H9 (cell line): ENCODE results near the gene CUEDC1. TPM values are rescaled to one million over a fixed set of nuclear protein-coding genes. Genes with fewer than 3 reads are reported as not detected.

Experiments used
- DNase-seq: peaks from one replicate; pipeline ENCODE4 v3.0.0-alpha.2; 2017
- H2AFZ ChIP-seq: one replicate; pipeline ENCODE4 v1.6.1; 2013; ENCODE audit warnings: mild to moderate bottlenecking, low read length, control low read depth, moderate library complexity
- H2AK5ac ChIP-seq: 2 replicates; pipeline ENCODE4 v1.6.1; 2013; ENCODE audit warnings: low read length, control low read depth, mixed read lengths; ENCODE audit not compliant: insufficient read length
- H2BK120ac ChIP-seq: one replicate; pipeline ENCODE4 v1.6.1; 2013; ENCODE audit warnings: low read depth, mild to moderate bottlenecking, low read length, control low read depth, inconsistent platforms; ENCODE audit not compliant: poor library complexity, severe bottlenecking
- H2BK12ac ChIP-seq: 2 replicates; pipeline ENCODE4 v1.6.1; 2013; ENCODE audit warnings: low read length, control low read depth, mixed read lengths, low read depth; ENCODE audit not compliant: insufficient read length
- H2BK15ac ChIP-seq: 2 replicates; pipeline ENCODE4 v1.6.1; 2013; ENCODE audit warnings: low read depth, low read length, control low read depth
- H2BK20ac ChIP-seq: one replicate; pipeline ENCODE4 v1.6.1; 2013; ENCODE audit warnings: low read depth, mild to moderate bottlenecking, low read length, control low read depth, inconsistent platforms; ENCODE audit not compliant: poor library complexity, severe bottlenecking
- H2BK5ac ChIP-seq: 2 replicates; pipeline ENCODE4 v1.6.1; 2013; ENCODE audit warnings: low read length, control low read depth, mixed read lengths; ENCODE audit not compliant: insufficient read length
- H3K14ac ChIP-seq: 2 replicates; pipeline ENCODE4 v1.6.1; 2013; ENCODE audit warnings: low read length, control low read depth; ENCODE audit not compliant: insufficient read depth
- H3K18ac ChIP-seq: 2 replicates; pipeline ENCODE4 v1.6.1; 2013; ENCODE audit warnings: low read depth, mild to moderate bottlenecking, mixed read lengths, low read length, control low read depth; ENCODE audit not compliant: insufficient read length
- H3K23ac ChIP-seq: 2 replicates; pipeline ENCODE4 v1.6.1; 2013; ENCODE audit warnings: low read length, control low read depth, mixed read lengths, low read depth; ENCODE audit not compliant: insufficient read length
- H3K23me2 ChIP-seq: 2 replicates; pipeline ENCODE4 v1.6.1; 2013; ENCODE audit warnings: low read depth, mild to moderate bottlenecking, mixed read lengths, low read length, control low read depth; ENCODE audit not compliant: insufficient read length, poor library complexity, severe bottlenecking
- H3K27ac ChIP-seq: 2 replicates; pipeline ENCODE4 v1.5.1; 2013; ENCODE audit warnings: low read length, control low read depth, mixed read lengths, low read depth; ENCODE audit not compliant: insufficient read length
- H3K27me3 ChIP-seq: 2 replicates; pipeline ENCODE4 v1.6.1; 2013; ENCODE audit warnings: low read length, control low read depth, inconsistent platforms; ENCODE audit not compliant: insufficient read depth
- H3K4ac ChIP-seq: 2 replicates; pipeline ENCODE4 v1.6.1; 2013; ENCODE audit warnings: low read depth, mild to moderate bottlenecking, control low read depth, inconsistent platforms, low read length, moderate library complexity
- H3K4me1 ChIP-seq: 2 replicates; pipeline ENCODE4 v1.6.1; 2013; ENCODE audit warnings: low read length, control low read depth, inconsistent platforms; ENCODE audit not compliant: insufficient read depth
- H3K4me2 ChIP-seq: 2 replicates; pipeline ENCODE4 v1.6.1; 2013; ENCODE audit warnings: low read length, control low read depth, mixed read lengths; ENCODE audit not compliant: insufficient read length, insufficient read depth
- H3K56ac ChIP-seq: 2 replicates; pipeline ENCODE4 v1.6.1; 2013; ENCODE audit warnings: low read depth, mild to moderate bottlenecking, mixed read lengths, low read length, control low read depth; ENCODE audit not compliant: insufficient read length
- H3K79me1 ChIP-seq: 2 replicates; pipeline ENCODE4 v1.6.1; 2013; ENCODE audit warnings: low read depth, mild to moderate bottlenecking, moderate library complexity, low read length, control low read depth, inconsistent platforms; ENCODE audit not compliant: insufficient read depth, poor library complexity, severe bottlenecking
- H3K79me2 ChIP-seq: 2 replicates; pipeline ENCODE4 v1.6.1; 2013; ENCODE audit warnings: low read length, control low read depth, inconsistent platforms; ENCODE audit not compliant: insufficient read depth
- H3K9ac ChIP-seq: 2 replicates; pipeline ENCODE4 v1.6.1; 2013; ENCODE audit warnings: low read length, control low read depth, mixed read lengths; ENCODE audit not compliant: insufficient read length; ENCODE audit errors: extremely low read depth
- H3K9me3 ChIP-seq: one replicate; pipeline ENCODE4 v1.6.1; 2013; ENCODE audit warnings: low read depth, low read length, inconsistent platforms; ENCODE audit not compliant: control insufficient read depth
- H3T11ph ChIP-seq: one replicate; pipeline ENCODE4 v1.6.1; 2013; ENCODE audit warnings: mild to moderate bottlenecking, low read length, control low read depth, inconsistent platforms
- H4K20me1 ChIP-seq: one replicate; pipeline ENCODE4 v1.6.1; 2013; ENCODE audit not compliant: control insufficient read depth, insufficient read length, insufficient read depth
- H4K5ac ChIP-seq: 2 replicates; pipeline ENCODE4 v1.6.1; 2013; ENCODE audit warnings: low read depth, mild to moderate bottlenecking, mixed read lengths, low read length, control low read depth; ENCODE audit not compliant: insufficient read length
- H4K8ac ChIP-seq: replicated peaks from 2 replicates; pipeline ENCODE4 v1.6.1; 2013; ENCODE audit warnings: low read length, control low read depth, mixed read lengths, low read depth; ENCODE audit not compliant: insufficient read length
- H4K91ac ChIP-seq: 2 replicates; pipeline ENCODE4 v1.6.1; 2013; ENCODE audit warnings: low read depth, mild to moderate bottlenecking, moderate library complexity, mixed read lengths, low read length, control low read depth; ENCODE audit not compliant: insufficient read length
- H3K27ac Mint-ChIP-seq, 3 experiments: 2 replicates in 2 of 3; 3 replicates in 1 of 3; pipeline ENCODE4 v1.8.0; 2020 to 2021; ENCODE audit warnings: mixed read lengths in 3 of 3, mild to moderate bottlenecking in 1 of 3, moderate library complexity in 1 of 3
- H3K27me3 Mint-ChIP-seq: 2 replicates; pipeline ENCODE4 v1.8.0; 2021; ENCODE audit warnings: low read depth, mild to moderate bottlenecking, moderate library complexity, mixed read lengths
- H3K36me3 Mint-ChIP-seq, 3 experiments: 2 replicates in 2 of 3; 3 replicates in 1 of 3; pipeline ENCODE4 v1.8.0; 2020 to 2021; ENCODE audit warnings: low read depth in 3 of 3, mixed read lengths in 3 of 3; ENCODE audit not compliant: insufficient read depth in 1 of 3
- H3K4me1 Mint-ChIP-seq, 2 experiments: 2 replicates each; pipeline ENCODE4 v1.8.0; 2020; ENCODE audit warnings: mixed read lengths in 2 of 2
- H3K4me3 Mint-ChIP-seq, 2 experiments: 2 replicates in 1 of 2; 3 replicates in 1 of 2; pipeline ENCODE4 v1.8.0; 2020 to 2021; ENCODE audit warnings: mild to moderate bottlenecking in 2 of 2, mixed read lengths in 2 of 2, moderate library complexity in 1 of 2
- H3K9me3 Mint-ChIP-seq, 2 experiments: 2 replicates in 1 of 2; 3 replicates in 1 of 2; pipeline ENCODE4 v1.8.0; 2020; ENCODE audit warnings: mild to moderate bottlenecking in 2 of 2, mixed read lengths in 2 of 2, moderate library complexity in 1 of 2
- WGBS: extraction: QIAGEN DNeasy Blood & Tissue Kit; methylation state at CpG from one replicate; pipeline ENCODE4 v1.1.7; 2013; ENCODE audit warnings: missing lambda C conversion rate, low lambda C conversion rate, mixed read lengths; ENCODE audit not compliant: insufficient read length; ENCODE audit errors: extremely low coverage; 5-methylcytosine and 5-hydroxymethylcytosine counted together
- total RNA-seq: library from RNA; stranded (reverse); gene quantifications from 2 replicates; pipeline ENCODE4 v1.2.1, GENCODE V29; 2021
- TF ChIP-seq, protein P1 (sequence below): fragments of 200-600 bp; sonication (generic); conservative IDR thresholded peaks from 3 replicates; pipeline ENCODE4 v1.8.0; 2021; ENCODE audit warnings: antibody characterized with exemption, mild to moderate bottlenecking

Gene CUEDC1
- total RNA-seq, 1 experiment from 2014 or later = 7.3 TPM

DNA sequence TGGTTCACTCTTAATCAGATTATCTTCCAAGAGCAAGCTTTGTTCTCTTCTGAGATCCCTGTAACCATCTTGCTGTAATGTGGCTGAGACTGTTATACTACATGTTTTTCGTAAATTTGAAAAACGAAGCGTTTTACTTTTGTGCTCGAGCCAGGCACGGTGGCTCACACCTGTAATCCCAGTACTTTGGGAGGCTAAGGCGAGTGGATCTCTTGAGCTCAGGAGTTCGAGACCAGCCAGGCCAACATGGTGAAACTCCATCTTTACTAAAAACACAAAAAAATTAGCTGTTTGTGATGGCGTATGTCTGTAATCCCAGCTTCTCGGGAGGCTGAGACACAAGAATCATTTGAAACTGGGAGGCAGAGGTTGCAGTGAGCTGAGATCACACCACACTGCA, 7.8 kb downstream of the CUEDC1 start:
- no CpG with 5 or more reads among the region's 9 CpGs for WGBS
- H3K4ac ChIP-seq = no peak overlapping the region
- H3K4me2 ChIP-seq = no peak overlapping the region
- Mint-ChIP-seq H3K36me3 (no peaks in the 10 kb centered on the region), H3K4me3 (no peak overlapping the region), H3K9me3 (no peaks in the 10 kb centered on the region), H3K27ac (no peak overlapping the region; a peak in 1 of 7 replicates), H3K4me1 (peaks cover 38 to 42% of the 10 kb centered on the region in 2 experiments), H3K27me3 (no peaks in the 10 kb centered on the region; the same call in 1 of the 2 replicates)
- no peak overlapping the region for H2BK12ac ChIP-seq
- no peak overlapping the region for H4K8ac ChIP-seq
- H3T11ph ChIP-seq = no peak overlapping the region
- H3K56ac ChIP-seq = no peak overlapping the region
- no peak overlapping the region for H2AK5ac ChIP-seq
- H3K4me1 ChIP-seq = peaks cover 5% of the 10 kb centered on the region; the same call in 1 of the 2 replicates
- H2BK15ac ChIP-seq = no peak overlapping the region
- H4K91ac ChIP-seq = no peak overlapping the region
- H3K27ac ChIP-seq = no peak overlapping the region
- no peak overlapping the region for H3K18ac ChIP-seq
- H2BK120ac ChIP-seq = no peak overlapping the region
- H3K9me3 ChIP-seq = no peaks in the 10 kb centered on the region
- no peak for DNase-seq
- no peaks in the 10 kb centered on the region for H3K79me2 ChIP-seq
- H2AFZ ChIP-seq = no peak overlapping the region
- TF ChIP-seq, protein P1, sequence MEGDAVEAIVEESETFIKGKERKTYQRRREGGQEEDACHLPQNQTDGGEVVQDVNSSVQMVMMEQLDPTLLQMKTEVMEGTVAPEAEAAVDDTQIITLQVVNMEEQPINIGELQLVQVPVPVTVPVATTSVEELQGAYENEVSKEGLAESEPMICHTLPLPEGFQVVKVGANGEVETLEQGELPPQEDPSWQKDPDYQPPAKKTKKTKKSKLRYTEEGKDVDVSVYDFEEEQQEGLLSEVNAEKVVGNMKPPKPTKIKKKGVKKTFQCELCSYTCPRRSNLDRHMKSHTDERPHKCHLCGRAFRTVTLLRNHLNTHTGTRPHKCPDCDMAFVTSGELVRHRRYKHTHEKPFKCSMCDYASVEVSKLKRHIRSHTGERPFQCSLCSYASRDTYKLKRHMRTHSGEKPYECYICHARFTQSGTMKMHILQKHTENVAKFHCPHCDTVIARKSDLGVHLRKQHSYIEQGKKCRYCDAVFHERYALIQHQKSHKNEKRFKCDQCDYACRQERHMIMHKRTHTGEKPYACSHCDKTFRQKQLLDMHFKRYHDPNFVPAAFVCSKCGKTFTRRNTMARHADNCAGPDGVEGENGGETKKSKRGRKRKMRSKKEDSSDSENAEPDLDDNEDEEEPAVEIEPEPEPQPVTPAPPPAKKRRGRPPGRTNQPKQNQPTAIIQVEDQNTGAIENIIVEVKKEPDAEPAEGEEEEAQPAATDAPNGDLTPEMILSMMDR = no peak
- H3K23me2 ChIP-seq = no peaks in the 10 kb centered on the region
- no peaks in the 10 kb centered on the region for H3K79me1 ChIP-seq
- no peak overlapping the region for H2BK5ac ChIP-seq
- no peak overlapping the region for H3K14ac ChIP-seq
- no peak overlapping the region for H3K9ac ChIP-seq
- H3K23ac ChIP-seq = no peak overlapping the region
- H4K5ac ChIP-seq = no peak overlapping the region
- H3K27me3 ChIP-seq = no peaks in the 10 kb centered on the region
- peaks cover 2% of the 10 kb centered on the region for H4K20me1 ChIP-seq
- H2BK20ac ChIP-seq = no peak overlapping the region
